Measurements from ENCODE around the gene FREY1. TPM values are rescaled to one million over a fixed set of nuclear protein-coding genes. Genes with fewer than 3 reads are reported as not detected.
A peak's percentile ranks its signal among the peaks of the same experiment; 100 is the strongest.

Gene FREY1
- total and polyA plus RNA-seq, 4 donors, result 0.15 to 0.67 (median 0.39) TPM

- Histone ChIP-seq H3K36me3 (ENCODE audit: control insufficient read depth in 4 of 4, insufficient read depth in 4 of 4, low read length in 4 of 4) (peaks cover 13 to 52% (median 34%) of the 10 kb centered on the region in 4 donors), H3K9me3 (ENCODE audit: control insufficient read depth in 4 of 4, insufficient read depth in 3 of 4, low read length in 3 of 4) (no peaks in the 10 kb centered on the region), H3K9ac (ENCODE audit: insufficient read depth in 1 of 2, low read length in 2 of 2) (no peak overlapping the region), H3K27me3 (ENCODE audit: control insufficient read depth in 3 of 3, insufficient read depth in 3 of 3, low read length in 2 of 3) (no peaks in the 10 kb centered on the region), H3K27ac (ENCODE audit: low read depth in 1 of 2, low read length in 1 of 2) (peak overlapping the region; percentile 17 to 63), H3K4me3 (no peak overlapping the region), H3K4me1 (ENCODE audit: control insufficient read depth in 5 of 5, insufficient read depth in 5 of 5, low read length in 5 of 5) (peaks cover 23 to 40% (median 33%) of the 10 kb centered on the region in 5 donors)
- ATAC-seq (ENCODE audit: insufficient read depth, low FRiP score), result no peak
- TF ChIP-seq CTCF (IDR thresholded peaks at IDR 0.05; ENCODE audit: control extremely low read depth, extremely low read depth), result no peak
- no peak for DNase-seq
- 68 to 78% methylated on average over 10 of the region's 10 CpGs for WGBS, 2 donors
Measured at GRCh38 chr11:45860764-45861510, 46.1 kb downstream of the FREY1 start.

- Histone ChIP-seq H3K27me3 (ENCODE audit: control insufficient read depth in 3 of 3, insufficient read depth in 3 of 3, low read length in 2 of 3) (no peaks in the 10 kb centered on the region), H3K27ac (ENCODE audit: low read depth in 1 of 2, low read length in 1 of 2) (peak overlapping the region; percentile 17 to 63), H3K9ac (ENCODE audit: insufficient read depth in 1 of 2, low read length in 2 of 2) (peak overlapping the region in 1 of 2 donors; percentile 44), H3K4me3 (no peak overlapping the region), H3K9me3 (ENCODE audit: control insufficient read depth in 4 of 4, insufficient read depth in 3 of 4, low read length in 3 of 4) (no peaks in the 10 kb centered on the region), H3K4me1 (ENCODE audit: control insufficient read depth in 5 of 5, insufficient read depth in 5 of 5, low read length in 5 of 5) (peaks cover 22 to 40% (median 33%) of the 10 kb centered on the region in 5 donors), H3K36me3 (ENCODE audit: control insufficient read depth in 4 of 4, insufficient read depth in 4 of 4, low read length in 4 of 4) (peaks cover 13 to 48% (median 32%) of the 10 kb centered on the region in 4 donors)
- no peak for DNase-seq
- TF ChIP-seq CTCF (IDR thresholded peaks at IDR 0.05; ENCODE audit: control extremely low read depth, extremely low read depth), result no peak
- no peak for ATAC-seq (ENCODE audit: insufficient read depth, low FRiP score)
- WGBS, 2 donors, result 91 to 92% methylated on average over 5 of the region's 5 CpGs
Measured at GRCh38 chr11:45860348-45860747, 46.7 kb downstream of the FREY1 start.

- DNase-seq, result peak; percentile 94 to 96 (median 95)
Measured at GRCh38 chr11:45859661-45860140, 47.4 kb downstream of the FREY1 start.

More at GRCh38 chr11:45859661-45860140, 47.4 kb downstream of the FREY1 start:
- peaks cover 22 to 40% (median 33%) of the 10 kb centered on the region in 5 donors for H3K4me1 ChIP-seq (ENCODE audit: control insufficient read depth in 5 of 5, insufficient read depth in 5 of 5, low read length in 5 of 5)
- no peak overlapping the region for H3K4me3 ChIP-seq
- no peak for TF ChIP-seq CTCF (IDR thresholded peaks at IDR 0.05; ENCODE audit: control extremely low read depth, extremely low read depth)
- H3K27ac ChIP-seq (ENCODE audit: low read depth in 1 of 2, low read length in 1 of 2), result peak overlapping the region; percentile 84 to 91
- 26 to 51% methylated on average over 12 of the region's 12 CpGs for WGBS, 2 donors
- H3K9me3 ChIP-seq (ENCODE audit: control insufficient read depth in 4 of 4, insufficient read depth in 3 of 4, low read length in 3 of 4), result no peaks in the 10 kb centered on the region
- H3K36me3 ChIP-seq (ENCODE audit: control insufficient read depth in 4 of 4, insufficient read depth in 4 of 4, low read length in 4 of 4), result peaks cover 13 to 47% (median 31%) of the 10 kb centered on the region in 4 donors
- ATAC-seq (ENCODE audit: insufficient read depth, low FRiP score), result peak; percentile 70
- no peaks in the 10 kb centered on the region for H3K27me3 ChIP-seq (ENCODE audit: control insufficient read depth in 3 of 3, insufficient read depth in 3 of 3, low read length in 2 of 3)
- peak overlapping the region in 1 of 2 donors; percentile 83 for H3K9ac ChIP-seq (ENCODE audit: insufficient read depth in 1 of 2, low read length in 2 of 2)

Measured in lung (tissue), 12 donors.